Activated T-cell treated with anti-CD3 and anti-CD28 coated beads for 24 hours (primary cell): ENCODE data around the gene ANKRD13D.
A peak's percentile ranks its signal among the peaks of the same experiment; 100 is the strongest.

Experiments used
- DNase-seq: peaks from one replicate; pipeline ENCODE4 v3.0.0-alpha.2; 2020; ENCODE audit warnings: low read depth

The ANKRD13D gene

DNA sequence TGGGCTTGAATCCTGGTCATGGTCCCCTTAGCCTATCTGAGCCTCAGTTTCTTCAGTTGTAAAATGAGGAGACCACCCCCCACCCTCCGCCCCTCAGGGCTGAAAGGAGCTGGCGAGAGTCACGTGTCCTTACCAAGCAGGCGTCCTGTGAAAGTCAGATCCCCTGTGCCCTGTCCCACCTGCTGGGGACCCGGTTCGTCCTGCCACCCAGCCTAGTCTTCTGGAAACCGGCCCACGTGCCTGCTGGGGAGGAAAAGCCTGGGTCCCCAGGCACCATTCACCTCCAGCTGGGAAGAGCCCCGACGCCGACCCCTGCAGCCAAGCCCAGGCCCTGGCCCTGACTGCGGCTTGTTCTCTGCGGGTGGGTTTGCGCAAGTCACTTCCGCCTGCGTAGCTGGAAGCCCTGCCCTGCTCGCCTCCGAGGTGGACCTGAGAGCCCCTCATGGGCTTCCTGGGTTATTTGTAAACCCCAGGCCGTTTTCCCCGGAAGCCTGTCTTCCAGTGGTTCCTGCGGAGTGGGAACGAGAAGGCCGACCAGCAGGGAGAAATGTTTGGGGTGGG lies 13.5 kb downstream of the ANKRD13D start:
- no peak for DNase-seq

DNA sequence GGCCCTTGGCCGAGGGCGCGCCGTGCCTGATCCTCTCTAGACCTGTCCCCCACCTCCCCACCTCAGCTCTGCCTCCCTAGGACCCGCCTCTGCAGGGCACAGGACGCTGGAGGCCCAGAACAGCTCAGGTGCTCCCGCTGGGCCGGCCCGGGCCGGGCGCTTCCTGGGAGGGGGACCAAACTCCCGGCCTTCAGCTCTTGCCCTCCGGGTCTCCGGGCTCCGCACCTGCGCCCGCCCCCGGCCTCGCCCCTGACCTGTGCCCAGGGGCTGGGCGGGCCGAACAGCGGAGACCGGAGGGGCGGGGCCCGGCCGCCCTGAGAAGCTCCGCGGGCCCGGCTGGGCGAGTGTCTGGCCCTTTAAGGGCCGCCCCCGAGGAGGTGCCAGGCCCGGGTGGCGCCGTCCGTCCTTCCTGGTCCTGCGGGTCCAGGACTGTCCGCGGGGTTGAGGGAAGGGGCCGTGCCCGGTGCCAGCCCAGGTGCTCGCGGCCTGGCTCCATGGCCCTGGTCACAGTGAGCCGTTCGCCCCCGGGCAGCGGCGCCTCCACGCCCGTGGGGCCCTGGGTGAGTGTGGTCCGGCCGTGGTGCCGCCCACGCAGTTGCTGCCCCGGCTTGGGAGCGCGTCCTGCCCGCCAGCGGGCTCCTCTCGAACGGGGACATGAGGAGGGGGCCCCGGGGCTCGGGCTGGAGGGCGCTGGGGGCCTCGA lies 14.2 kb downstream of the ANKRD13D start, which contains the start of gene SSH3:
Gene SSH3, plus strand, starts transcription at position 399 of the 703 bp plus-strand sequence. Its CDS starts 96 bp downstream, at position 495.
- DNase-seq, result no peak

DNA sequence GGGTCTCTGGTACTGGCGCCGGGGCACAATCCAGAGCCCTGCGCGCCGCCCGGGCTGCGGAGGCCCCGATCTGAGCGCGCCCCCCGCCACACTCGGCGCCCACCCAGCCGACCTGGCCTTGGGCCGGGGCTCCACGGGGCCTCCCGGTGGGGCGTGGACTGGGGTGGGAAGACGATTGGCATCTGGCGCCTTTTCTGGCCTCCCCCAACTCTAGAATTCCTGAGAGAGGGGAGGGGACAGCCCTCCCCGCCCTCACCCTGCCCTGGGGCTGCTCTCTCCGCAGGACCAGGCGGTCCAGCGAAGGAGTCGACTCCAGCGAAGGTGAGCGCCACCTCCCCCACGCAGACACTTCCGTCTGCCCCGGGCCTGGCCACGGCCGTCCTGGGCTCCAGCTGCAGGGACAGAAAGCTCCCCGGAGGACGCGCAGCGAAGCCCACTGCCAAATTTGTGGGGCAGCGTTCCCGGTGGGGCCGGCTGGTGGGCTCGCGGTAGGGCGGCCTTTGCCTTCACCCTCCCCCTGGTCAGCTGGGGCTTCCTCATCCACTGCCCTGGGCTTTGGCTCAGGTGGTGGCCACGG lies 14.8 kb downstream of the ANKRD13D start:
- DNase-seq, result no peak

DNA sequence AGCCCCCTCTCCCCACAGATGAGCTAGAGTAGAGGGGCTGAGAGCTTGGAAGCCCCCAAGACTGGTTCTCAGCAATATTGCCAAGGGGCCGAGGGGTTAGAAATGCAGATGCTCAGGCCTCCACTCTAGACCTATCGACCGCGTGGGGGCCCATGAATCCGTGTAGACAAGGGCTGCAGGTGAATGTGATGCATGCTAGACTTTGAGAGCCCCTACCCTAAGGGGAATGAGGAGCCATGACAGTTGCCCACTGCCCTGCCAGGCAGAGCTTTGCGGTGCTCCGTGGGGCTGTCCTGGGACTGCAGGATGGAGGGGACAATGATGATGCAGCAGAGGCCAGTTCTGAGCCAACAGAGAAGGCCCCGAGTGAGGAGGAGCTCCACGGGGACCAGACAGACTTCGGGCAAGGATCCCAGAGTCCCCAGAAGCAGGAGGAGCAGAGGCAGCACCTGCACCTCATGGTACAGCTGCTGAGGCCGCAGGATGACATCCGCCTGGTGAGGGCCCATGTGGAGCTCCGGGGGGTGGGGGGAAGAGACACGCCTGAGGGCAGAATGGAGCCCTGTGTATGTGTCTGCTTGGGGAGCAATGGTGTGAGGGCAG lies 15.5 kb downstream of the ANKRD13D start:
- DNase-seq, result no peak

DNA sequence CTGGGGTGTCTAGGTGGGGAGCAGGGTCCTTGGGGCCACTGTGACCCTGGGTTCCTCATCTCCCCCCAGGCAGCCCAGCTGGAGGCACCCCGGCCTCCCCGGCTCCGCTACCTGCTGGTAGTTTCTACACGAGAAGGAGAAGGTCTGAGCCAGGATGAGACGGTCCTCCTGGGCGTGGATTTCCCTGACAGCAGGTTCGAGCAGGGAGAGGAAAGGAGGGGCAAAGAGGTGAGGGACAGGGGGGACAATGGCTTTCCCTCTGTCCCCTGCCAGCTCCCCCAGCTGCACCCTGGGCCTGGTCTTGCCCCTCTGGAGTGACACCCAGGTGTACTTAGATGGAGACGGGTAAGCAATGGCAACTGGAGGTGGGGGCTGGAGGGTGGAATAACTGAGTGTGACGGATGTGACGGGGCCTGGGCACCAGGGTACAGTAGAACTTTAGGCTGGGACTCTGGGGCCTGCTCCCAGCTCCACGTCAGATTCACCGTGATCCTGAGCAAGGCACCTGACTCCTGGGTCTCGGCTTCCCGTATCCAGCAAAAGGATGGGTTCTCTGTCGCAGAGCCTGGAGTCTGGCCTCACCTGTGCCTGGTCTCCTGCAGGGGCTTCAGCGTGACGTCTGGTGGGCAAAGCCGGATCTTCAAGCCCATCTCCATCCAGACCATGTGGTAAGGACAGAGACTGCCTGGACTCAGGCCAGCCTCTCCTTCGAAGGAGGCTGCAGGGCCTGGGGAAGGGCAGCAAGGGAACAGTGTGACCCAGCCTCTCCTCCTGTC lies 17.9 kb downstream of the ANKRD13D start:
- no peak for DNase-seq

DNA sequence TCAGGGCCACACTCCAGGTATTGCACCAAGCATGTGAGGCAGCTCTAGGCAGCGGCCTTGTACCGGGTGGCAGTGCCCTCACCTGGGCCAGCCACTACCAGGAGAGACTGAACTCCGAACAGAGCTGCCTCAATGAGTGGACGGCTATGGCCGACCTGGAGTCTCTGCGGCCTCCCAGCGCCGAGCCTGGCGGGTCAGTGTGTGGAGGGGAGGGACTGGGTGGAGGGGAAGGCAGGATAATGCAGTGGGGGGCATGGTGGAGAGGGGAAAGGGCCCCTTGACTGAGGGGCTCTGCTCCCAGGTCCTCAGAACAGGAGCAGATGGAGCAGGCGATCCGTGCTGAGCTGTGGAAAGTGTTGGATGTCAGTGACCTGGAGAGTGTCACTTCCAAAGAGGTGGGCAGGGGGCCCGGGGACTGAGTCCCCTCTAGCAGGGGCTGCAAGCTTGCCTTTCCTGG lies 18.5 kb downstream of the ANKRD13D start:
- no peak for DNase-seq

DNA sequence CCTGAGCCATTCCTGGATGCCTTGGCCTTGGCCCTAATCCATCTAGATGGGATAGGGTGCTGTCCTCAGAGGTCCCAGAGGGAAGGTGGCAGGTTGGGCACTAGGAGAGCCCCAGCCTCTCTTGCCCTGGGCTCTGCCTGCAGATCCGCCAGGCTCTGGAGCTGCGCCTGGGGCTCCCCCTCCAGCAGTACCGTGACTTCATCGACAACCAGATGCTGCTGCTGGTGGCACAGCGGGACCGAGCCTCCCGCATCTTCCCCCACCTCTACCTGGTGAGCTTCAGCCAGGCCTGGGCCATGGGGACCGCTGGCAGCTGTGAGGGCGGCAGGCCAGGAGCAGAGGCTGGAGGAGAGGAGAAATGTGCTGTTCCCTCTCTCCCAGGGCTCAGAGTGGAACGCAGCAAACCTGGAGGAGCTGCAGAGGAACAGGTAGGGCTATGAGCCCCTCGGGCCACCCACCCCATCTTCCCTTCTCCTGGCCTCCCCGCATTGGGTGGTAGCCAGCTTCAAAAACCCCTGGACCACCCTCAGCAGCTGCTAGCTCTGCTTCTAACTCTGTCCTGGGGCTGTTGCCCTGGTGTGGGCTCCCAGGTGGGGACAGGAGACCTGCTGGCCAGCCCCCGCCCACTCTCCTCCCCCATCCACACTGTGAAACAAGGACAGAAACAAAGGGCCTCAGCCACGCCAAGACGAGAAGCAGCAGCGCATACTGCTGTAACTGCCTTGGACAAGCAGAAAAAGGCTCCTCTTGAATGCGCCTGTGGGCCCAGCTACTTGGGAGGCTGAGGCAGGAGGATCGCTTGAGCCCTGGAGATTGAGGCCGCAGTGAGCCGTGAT lies 19.1 kb downstream of the ANKRD13D start:
- DNase-seq, result no peak

DNA sequence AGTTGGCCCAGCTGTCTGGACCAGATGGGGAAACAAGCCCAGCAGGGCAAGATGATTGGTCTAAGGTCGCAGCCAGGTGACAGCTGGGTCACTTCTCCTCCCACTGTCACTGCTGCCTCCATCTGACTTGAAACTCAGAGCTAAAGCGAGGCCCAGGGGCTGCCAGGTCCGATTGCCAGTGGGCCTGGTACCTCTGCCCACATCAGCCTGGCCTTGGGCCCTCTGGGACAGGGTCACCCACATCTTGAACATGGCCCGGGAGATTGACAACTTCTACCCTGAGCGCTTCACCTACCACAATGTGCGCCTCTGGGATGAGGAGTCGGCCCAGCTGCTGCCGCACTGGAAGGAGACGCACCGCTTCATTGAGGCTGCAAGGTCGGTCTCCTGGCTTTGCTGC lies 20.1 kb downstream of the ANKRD13D start:
- DNase-seq, result no peak

DNA sequence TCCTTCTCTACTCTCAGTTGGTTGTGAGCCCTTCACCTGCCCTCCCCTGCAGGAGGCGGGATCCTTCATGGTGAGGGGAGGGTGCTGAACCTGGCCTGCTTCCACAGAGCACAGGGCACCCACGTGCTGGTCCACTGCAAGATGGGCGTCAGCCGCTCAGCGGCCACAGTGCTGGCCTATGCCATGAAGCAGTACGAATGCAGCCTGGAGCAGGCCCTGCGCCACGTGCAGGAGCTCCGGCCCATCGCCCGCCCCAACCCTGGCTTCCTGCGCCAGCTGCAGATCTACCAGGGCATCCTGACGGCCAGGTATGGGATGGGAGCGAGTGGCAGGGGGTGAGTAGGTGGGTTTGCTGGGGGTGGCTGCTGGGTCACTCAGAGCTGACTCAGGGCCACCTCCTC lies 20.6 kb downstream of the ANKRD13D start:
- no peak for DNase-seq

DNA sequence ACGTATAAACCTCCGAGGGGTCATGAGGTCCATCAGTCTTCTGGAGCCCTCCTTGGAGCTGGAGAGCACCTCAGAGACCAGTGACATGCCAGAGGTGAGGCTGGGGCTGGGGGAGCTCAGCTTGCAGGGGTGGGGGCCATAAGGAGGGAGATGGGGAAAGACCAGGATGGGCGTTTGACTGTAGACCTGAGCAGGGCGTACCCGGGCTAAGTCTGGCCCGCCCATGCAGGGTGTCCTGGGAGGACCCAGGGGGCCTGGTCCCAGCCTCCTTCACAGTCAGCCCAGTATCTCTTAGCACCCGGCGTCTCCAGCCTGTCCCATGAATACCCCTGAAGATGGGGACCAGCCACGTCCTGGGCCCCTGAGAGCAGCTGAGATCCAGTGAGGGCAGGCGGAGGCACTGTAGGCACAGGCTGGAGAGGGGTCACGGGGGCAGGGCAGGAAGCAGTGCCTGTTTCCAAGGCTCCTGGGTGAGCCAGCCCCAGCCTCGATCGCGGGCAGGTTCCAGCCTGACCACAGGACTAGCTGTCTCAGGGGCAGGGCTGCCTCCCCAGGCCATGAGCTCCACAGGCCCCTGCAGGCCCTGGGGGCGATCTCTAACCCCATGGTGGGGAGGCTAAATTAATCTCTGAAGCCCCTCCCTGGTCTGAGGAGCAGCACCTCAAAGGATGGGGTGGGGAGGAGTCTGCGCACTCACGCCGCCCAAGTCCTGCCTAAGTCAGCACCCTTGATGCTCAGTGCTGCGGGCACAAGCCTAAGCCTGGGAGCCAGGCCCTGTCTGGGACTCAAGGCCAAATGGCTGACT lies 21.3 kb downstream of the ANKRD13D start:
- no peak for DNase-seq

DNA sequence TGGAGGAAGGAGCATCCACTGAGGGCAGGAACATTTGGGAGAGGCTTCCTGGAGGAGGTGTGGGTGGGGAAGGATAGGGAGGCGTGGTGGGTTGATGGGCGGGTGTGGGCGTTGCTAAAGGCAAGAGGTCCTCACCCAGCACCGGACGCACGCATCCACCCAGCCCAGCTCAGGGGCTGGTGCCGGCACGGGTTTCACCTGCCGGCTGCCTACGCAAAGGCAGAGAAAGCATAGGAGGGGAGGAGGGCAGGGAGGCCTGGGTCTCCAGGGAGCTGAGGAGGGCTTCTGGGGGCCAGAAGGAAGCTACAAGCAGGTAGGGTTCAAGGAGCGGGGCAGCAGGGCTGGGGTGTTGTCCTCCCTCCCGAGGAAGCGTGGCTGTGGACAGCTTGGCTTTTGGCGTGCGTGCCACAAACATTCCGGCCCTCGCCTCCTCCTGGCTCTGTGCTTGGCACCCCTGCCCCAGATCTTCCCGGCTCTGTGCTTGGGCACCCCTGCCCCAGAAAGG lies 22.0 kb downstream of the ANKRD13D start:
- DNase-seq, result no peak

DNA sequence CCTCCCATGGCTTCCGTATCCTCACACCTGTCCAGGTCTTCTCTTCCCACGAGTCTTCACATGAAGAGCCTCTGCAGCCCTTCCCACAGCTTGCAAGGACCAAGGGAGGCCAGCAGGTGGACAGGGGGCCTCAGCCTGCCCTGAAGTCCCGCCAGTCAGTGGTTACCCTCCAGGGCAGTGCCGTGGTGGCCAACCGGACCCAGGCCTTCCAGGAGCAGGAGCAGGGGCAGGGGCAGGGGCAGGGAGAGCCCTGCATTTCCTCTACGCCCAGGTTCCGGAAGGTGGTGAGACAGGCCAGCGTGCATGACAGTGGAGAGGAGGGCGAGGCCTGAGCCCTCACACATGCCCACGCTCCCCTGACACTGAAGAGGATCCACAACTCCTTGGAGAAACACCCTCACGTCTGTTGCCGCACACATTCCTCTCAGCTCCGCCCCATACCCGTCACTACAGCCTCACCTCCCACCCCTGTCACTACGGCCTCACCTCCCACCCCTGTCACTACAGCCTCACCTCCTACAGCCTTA lies 22.5 kb downstream of the ANKRD13D start:
- no peak for DNase-seq

DNA sequence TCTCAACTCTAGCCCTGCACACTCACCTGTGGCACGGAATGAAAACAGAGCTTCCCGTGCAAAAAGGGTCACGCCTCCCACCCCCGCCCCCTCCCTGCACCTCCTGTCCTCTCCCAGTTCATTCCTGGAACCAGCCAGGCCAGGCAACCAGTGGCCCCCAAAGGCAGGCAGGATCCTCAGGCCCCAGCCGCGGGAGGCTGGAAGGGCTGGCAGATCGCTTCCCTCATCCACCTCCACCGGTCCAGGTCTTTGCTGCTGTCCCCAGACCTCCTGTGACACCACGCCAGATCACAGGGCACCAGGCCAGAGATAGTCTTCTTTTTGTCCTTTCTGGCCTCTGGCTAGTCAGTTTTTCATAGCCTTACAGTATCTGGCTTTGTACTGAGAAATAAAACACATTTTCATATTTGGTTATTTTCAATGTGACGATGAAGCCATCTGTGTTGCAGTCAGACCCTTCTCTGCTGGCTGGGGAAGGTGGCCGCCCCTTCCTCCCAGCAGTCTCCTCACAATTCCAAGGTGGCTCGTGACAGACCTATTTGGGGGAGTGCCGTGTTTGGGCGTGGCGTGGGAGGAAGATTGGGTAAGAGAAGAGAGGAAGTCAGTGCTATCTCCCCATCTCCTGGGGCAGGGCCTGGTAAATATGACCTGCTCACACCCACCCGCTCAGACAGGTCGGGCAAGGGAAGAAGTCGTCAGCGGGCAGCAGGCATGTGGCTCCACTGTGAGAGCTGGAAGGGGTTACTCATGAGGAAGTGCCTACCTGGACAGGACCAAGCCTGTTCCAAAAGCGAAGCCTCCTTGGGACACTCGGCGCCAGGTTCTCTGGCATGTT lies 23.3 kb downstream of the ANKRD13D start:
- DNase-seq, result no peak

DNA sequence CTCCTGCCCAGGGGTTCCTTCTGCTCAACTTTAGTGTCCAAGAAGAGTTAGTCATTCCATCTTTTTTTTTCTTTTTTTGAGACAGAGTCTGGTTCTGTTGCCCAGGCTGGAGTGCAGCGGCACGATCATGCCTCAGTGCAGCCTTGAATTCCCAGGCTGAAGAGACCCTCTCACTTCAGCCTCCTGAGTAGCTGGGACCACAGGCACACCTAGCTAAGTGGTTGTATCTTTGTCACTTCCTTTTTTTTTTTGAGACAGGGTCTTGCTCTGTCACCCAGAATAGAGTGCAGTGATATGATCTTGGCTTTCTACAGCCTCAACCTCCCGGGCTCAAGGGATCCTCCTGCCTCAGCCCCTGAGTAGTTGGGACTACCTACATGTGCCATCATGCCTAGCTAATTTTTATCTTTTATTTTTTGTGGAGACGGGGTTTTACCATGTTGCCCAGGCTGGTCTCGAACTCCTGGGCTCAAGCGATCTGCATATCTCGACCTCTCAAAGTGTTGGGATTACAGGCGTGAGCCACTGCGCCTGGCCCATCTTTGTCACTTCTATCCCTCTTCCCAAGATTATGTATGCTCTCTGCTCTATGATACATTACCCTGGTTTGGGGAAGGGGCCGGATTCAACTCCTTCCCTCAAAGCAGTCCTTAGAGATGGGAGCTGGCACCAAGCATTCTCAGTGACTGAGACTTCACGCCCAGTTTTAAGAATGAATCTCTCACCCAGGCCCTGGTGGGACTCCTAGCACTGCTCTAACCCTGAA lies 24.2 kb downstream of the ANKRD13D start:
- no peak for DNase-seq

DNA sequence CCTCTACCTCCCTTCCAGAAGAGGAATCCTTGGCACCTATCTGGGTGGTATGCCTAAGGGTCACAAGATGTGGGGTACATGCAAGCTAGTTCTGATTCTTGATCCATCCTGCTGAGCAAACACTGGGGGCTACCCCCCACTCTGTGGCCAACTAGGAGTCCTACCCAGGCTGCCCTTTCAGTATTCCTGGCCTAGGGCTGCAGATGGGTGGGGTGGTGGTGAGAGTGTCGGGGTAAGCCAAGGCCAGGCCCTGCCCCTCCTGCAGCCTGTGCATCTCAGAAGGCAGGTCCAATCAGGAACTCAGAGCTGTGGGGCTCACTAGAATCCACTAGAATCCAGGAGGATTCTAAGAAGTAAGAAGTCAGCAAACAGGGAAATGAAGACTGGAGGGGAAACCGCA lies 25.1 kb downstream of the ANKRD13D start:
- DNase-seq, result no peak

DNA sequence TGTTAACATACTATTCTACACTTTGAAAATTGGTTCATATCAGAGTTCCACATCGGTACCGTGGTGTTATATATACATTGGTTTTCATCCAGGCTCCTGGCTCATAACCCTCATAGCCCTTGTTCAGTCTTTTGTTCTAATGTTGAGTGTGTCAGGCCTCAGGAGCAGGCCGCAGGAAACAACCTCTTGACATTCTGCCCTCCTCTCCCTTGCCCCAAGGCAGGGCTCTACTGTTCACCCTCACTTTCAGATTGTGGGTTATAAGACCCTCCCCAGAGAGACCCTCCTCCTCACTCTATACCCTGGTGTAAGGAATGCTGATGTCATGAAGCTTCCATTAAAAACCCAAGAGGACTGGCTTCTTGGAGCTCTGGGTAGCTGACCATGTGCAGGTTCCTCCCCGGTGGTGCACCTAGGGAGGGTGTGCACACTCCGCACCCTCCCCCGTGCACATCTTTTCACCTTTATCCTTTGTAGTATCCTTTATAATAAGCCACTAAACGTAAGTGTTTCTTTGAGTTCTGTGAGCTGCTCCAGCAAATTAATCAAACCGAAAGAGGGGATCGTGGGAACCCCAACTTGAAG lies 26.3 kb downstream of the ANKRD13D start:
- DNase-seq, result no peak

DNA sequence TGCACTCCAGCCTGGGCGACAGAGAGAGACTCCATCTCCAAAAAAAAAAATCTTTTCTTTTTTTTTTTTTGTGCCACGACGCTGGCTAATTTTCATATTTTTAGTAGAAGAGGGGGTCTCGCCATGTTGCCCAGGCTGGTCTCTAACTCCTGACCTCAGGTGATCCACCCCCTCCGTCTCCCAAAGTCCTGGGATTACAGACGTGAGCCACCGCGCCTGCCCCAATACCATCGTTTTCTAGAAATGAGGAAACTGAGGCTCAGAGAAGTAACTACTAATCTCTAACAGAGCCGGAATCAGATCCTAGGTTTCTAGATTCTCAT lies 27.7 kb downstream of the ANKRD13D start:
- DNase-seq, result no peak

DNA sequence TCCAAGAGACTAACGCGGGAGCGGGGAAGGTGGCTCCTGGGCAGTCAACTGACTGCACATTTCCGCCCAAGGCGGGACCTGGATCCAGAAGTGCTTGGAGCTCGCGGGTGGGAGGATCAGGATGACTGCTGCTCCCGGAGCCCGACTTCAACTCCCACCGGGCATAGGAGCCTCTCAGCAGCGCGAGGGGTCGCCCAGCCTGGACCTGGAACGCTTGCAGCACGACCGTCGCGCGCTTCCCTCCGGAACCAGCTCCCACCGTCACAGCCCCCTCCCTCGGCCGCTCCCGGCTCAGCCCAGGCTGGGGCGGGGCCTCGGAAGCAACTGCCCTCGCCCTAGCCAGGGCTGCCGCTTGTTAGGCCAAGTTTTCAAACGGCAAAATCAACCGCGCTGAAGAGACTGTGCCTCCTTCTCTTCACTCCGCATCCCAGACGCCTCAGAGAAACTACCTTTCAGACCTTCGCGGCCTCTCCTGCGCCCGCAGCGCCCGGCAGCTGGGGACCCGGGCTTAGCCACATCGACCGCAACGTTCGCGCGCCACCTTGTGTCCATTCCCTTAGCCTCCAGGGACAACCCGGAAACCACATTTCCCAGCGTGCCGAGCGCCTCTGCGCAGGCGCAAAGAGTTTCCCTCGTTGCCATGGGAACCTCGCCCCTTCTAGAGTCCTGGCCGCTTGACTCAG lies 28.2 kb downstream of the ANKRD13D start:
- DNase-seq, result peak; percentile 99
